Astrocyte (in vitro differentiated cells and primary cell): ENCODE measurements around the gene PLEKHG5. TPM values are rescaled to one million over a fixed set of nuclear protein-coding genes. Genes with fewer than 3 reads are reported as not detected.
A peak's percentile ranks its signal among the peaks of the same experiment; 100 is the strongest.

Experiments used
- DNase-seq: peaks from one replicate; pipeline ENCODE4 v3.0.0-alpha.2; 2010; ENCODE audit warnings: low read depth
- FAIRE-seq: peaks from 2 replicates; lab custom pipeline; 2011; peaks lifted over from hg19 to GRCh38; lab: Jason Lieb, UNC
- H2AFZ ChIP-seq: 2 replicates; pipeline ENCODE4 v1.6.0; 2012; ENCODE audit warnings: low read depth, low read length, inconsistent platforms
- H3K27ac ChIP-seq: 2 replicates; pipeline ENCODE4 v1.5.1; 2011; ENCODE audit warnings: low read depth, low read length, inconsistent platforms
- H3K27me3 ChIP-seq: 2 replicates; pipeline ENCODE4 v1.6.0; 2011; ENCODE audit warnings: low read length, inconsistent platforms; ENCODE audit not compliant: insufficient read depth
- H3K36me3 ChIP-seq: 2 replicates; pipeline ENCODE4 v1.5.1; 2011; ENCODE audit warnings: low read length, inconsistent platforms; ENCODE audit not compliant: insufficient read depth
- H3K4me1 ChIP-seq: 2 replicates; pipeline ENCODE4 v1.5.1; 2011; ENCODE audit warnings: low read length, inconsistent platforms; ENCODE audit not compliant: insufficient read depth
- H3K4me2 ChIP-seq: 2 replicates; pipeline ENCODE4 v1.6.0; 2012; ENCODE audit warnings: low read length, inconsistent platforms
- H3K4me3 ChIP-seq: 2 replicates; pipeline ENCODE4 v1.5.1; 2011; ENCODE audit warnings: low read depth, mild to moderate bottlenecking, low read length, inconsistent platforms; ENCODE audit not compliant: insufficient read depth
- H3K79me2 ChIP-seq: 2 replicates; pipeline ENCODE4 v1.6.0; 2012; ENCODE audit warnings: mild to moderate bottlenecking, low read length, inconsistent platforms; ENCODE audit not compliant: insufficient read depth
- H3K9ac ChIP-seq: 2 replicates; pipeline ENCODE4 v1.6.0; 2012; ENCODE audit warnings: mild to moderate bottlenecking, low read length, inconsistent platforms
- H3K9me3 ChIP-seq: 2 replicates; pipeline ENCODE4 v1.5.1; 2012; ENCODE audit warnings: low read depth, mild to moderate bottlenecking, low read length, inconsistent platforms; ENCODE audit not compliant: insufficient read depth
- H4K20me1 ChIP-seq: 2 replicates; pipeline ENCODE4 v1.6.0; 2012; ENCODE audit warnings: low read length, inconsistent platforms; ENCODE audit not compliant: insufficient read depth
- H3K27ac Mint-ChIP-seq: one replicate; pipeline ENCODE4 v1.8.0; 2021; ENCODE audit warnings: mild to moderate bottlenecking, mixed read lengths; ENCODE audit not compliant: unreplicated experiment
- H3K27me3 Mint-ChIP-seq: one replicate; pipeline ENCODE4 v1.8.0; 2021; ENCODE audit warnings: low read depth, mixed read lengths; ENCODE audit not compliant: unreplicated experiment
- H3K36me3 Mint-ChIP-seq: one replicate; pipeline ENCODE4 v1.8.0; 2021; ENCODE audit warnings: low read depth, mixed read lengths; ENCODE audit not compliant: unreplicated experiment
- H3K4me1 Mint-ChIP-seq: one replicate; pipeline ENCODE4 v1.8.0; 2021; ENCODE audit warnings: low read depth, mixed read lengths; ENCODE audit not compliant: unreplicated experiment
- H3K4me3 Mint-ChIP-seq: one replicate; pipeline ENCODE4 v1.8.0; 2021; ENCODE audit warnings: mild to moderate bottlenecking, moderate library complexity, mixed read lengths; ENCODE audit not compliant: unreplicated experiment
- H3K9me3 Mint-ChIP-seq: one replicate; pipeline ENCODE4 v1.8.0; 2021; ENCODE audit warnings: mild to moderate bottlenecking, mixed read lengths; ENCODE audit not compliant: unreplicated experiment
- CTCF ChIP-seq: IDR thresholded peaks from 2 replicates; pipeline ENCODE4 v1.5.1; 2011; ENCODE audit warnings: low read depth, mild to moderate bottlenecking, inconsistent platforms, low read length, moderate library complexity; ENCODE audit not compliant: insufficient read depth
- EZH2 ChIP-seq: IDR thresholded peaks from 2 replicates; pipeline ENCODE4 v1.6.1; 2012; ENCODE audit warnings: mild to moderate bottlenecking, low read length, inconsistent platforms; ENCODE audit not compliant: insufficient read depth
- total RNA-seq: library from RNA; stranded (reverse); gene quantifications from 2 replicates; pipeline ENCODE4 v1.2.1, GENCODE V29; 2021

The PLEKHG5 gene
- total RNA-seq, 1 donor from 2014 or later = 25.1 TPM

- Mint-ChIP-seq H3K27ac (no peak overlapping the region), H3K36me3 (no peaks in the 10 kb centered on the region), H3K9me3 (no peaks in the 10 kb centered on the region), H3K27me3 (peaks cover 17% of the 10 kb centered on the region), H3K4me3 (no peak overlapping the region), H3K4me1 (peaks cover 3% of the 10 kb centered on the region)
- Histone ChIP-seq H3K9me3 (no peaks in the 10 kb centered on the region), H4K20me1 (no peaks in the 10 kb centered on the region), H3K4me2 (no peak overlapping the region), H3K4me1 (peaks cover 11% of the 10 kb centered on the region), H3K27ac (no peak overlapping the region), H3K36me3 (no peaks in the 10 kb centered on the region), H2AFZ (no peak overlapping the region), H3K4me3 (no peak overlapping the region), H3K9ac (no peak overlapping the region), H3K79me2 (peaks cover 10% of the 10 kb centered on the region), H3K27me3 (peaks cover 2% of the 10 kb centered on the region)
- no peak for DNase-seq
- TF ChIP-seq EZH2 (no peak), CTCF (no peak)
- FAIRE-seq = no peak
Measured at GRCh38 chr1:6500544-6501278, 9.2 kb upstream of the PLEKHG5 start.

GRCh38 chr1:6499296-6499695 lies 7.8 kb upstream of the PLEKHG5 start:
- H3K36me3 ChIP-seq = no peaks in the 10 kb centered on the region
- no peak overlapping the region for H3K9ac ChIP-seq
- H3K27me3 ChIP-seq = peaks cover 2% of the 10 kb centered on the region
- no peak overlapping the region for H2AFZ ChIP-seq
- Mint-ChIP-seq H3K27ac (no peak overlapping the region), H3K27me3 (peaks cover 12% of the 10 kb centered on the region), H3K4me3 (peak overlapping the region; percentile 62), H3K9me3 (no peaks in the 10 kb centered on the region), H3K4me1 (peaks cover 3% of the 10 kb centered on the region), H3K36me3 (no peaks in the 10 kb centered on the region)
- no peak overlapping the region for H3K27ac ChIP-seq
- DNase-seq = no peak
- no peaks in the 10 kb centered on the region for H4K20me1 ChIP-seq
- H3K4me1 ChIP-seq = peaks cover 15% of the 10 kb centered on the region
- no peak overlapping the region for H3K4me3 ChIP-seq
- no peak for FAIRE-seq
- H3K79me2 ChIP-seq = peaks cover 12% of the 10 kb centered on the region
- no peaks in the 10 kb centered on the region for H3K9me3 ChIP-seq
- H3K4me2 ChIP-seq = no peak overlapping the region
- TF ChIP-seq CTCF (no peak), EZH2 (no peak)

GRCh38 chr1:6498576-6499111 lies 7.2 kb upstream of the PLEKHG5 start:
- H3K4me2 ChIP-seq = no peak overlapping the region
- TF ChIP-seq CTCF = no peak
- no peak for TF ChIP-seq EZH2
- H4K20me1 ChIP-seq = no peaks in the 10 kb centered on the region
- H3K27me3 ChIP-seq = peaks cover 2% of the 10 kb centered on the region
- no peak overlapping the region for H3K27ac Mint-ChIP-seq
- peak overlapping the region; percentile 1 for H2AFZ ChIP-seq
- H3K36me3 Mint-ChIP-seq = no peaks in the 10 kb centered on the region
- no peak overlapping the region for H3K4me3 ChIP-seq
- H3K9me3 ChIP-seq = no peaks in the 10 kb centered on the region
- peaks cover 12% of the 10 kb centered on the region for H3K79me2 ChIP-seq
- no peak overlapping the region for H3K9ac ChIP-seq
- no peaks in the 10 kb centered on the region for H3K9me3 Mint-ChIP-seq
- FAIRE-seq (no peak), DNase-seq (no peak)
- peaks cover 15% of the 10 kb centered on the region for H3K4me1 ChIP-seq
- H3K27ac ChIP-seq = no peak overlapping the region
- peaks cover 12% of the 10 kb centered on the region for H3K27me3 Mint-ChIP-seq
- H3K4me1 Mint-ChIP-seq = peaks cover 3% of the 10 kb centered on the region
- H3K4me3 Mint-ChIP-seq = no peak overlapping the region
- no peaks in the 10 kb centered on the region for H3K36me3 ChIP-seq
